ENCODE measurements around the gene EPHA2. TPM values are rescaled to one million over a fixed set of nuclear protein-coding genes. Genes with fewer than 3 reads are reported as not detected.

The EPHA2 gene
- total and polyA plus RNA-seq, 2 experiments from 2014 or later = 7.5 to 51.2 TPM

Other genes starting within 250 kb of the EPHA2 start
- gene ZBTB17, start 180.0 kb downstream of the EPHA2 start, total RNA-seq (2014; rRNA removed; shearing (Covaris generic)) = 21.6 and 26.6 TPM in 2 replicates
- 21.9 and 22.5 TPM in 2 replicates for gene ZBTB17, start 180.0 kb downstream of the EPHA2 start, polyA plus RNA-seq (2016; fragmentation: Nextera tagmentation; extraction: Ambion mirVana)
- 0.43 TPM in 1 of 2 replicates, not detected in the other for gene SRARP, start 151.8 kb downstream of the EPHA2 start, total RNA-seq (2014; rRNA removed; shearing (Covaris generic))
- not detected in 2 replicates for gene SRARP, start 151.8 kb downstream of the EPHA2 start, polyA plus RNA-seq (2016; fragmentation: Nextera tagmentation; extraction: Ambion mirVana)
- gene HSPB7, start 138.0 kb downstream of the EPHA2 start, total RNA-seq (2014; rRNA removed; shearing (Covaris generic)) = not detected in 2 replicates
- gene HSPB7, start 138.0 kb downstream of the EPHA2 start, polyA plus RNA-seq (2016; fragmentation: Nextera tagmentation; extraction: Ambion mirVana) = 0.13 and 0.97 TPM in 2 replicates
- 0.59 TPM in 1 of 2 replicates, not detected in the other for gene CLCNKA, start 134.0 kb downstream of the EPHA2 start, total RNA-seq (2014; rRNA removed; shearing (Covaris generic))
- 0.50 and 0.76 TPM in 2 replicates for gene CLCNKA, start 134.0 kb downstream of the EPHA2 start, polyA plus RNA-seq (2016; fragmentation: Nextera tagmentation; extraction: Ambion mirVana)
- 1.2 and 1.3 TPM in 2 replicates for gene CLCNKB, start 112.3 kb downstream of the EPHA2 start, total RNA-seq (2014; rRNA removed; shearing (Covaris generic))
- gene CLCNKB, start 112.3 kb downstream of the EPHA2 start, polyA plus RNA-seq (2016; fragmentation: Nextera tagmentation; extraction: Ambion mirVana) = 1.6 and 1.9 TPM in 2 replicates
- gene FAM131C, start 82.4 kb downstream of the EPHA2 start, total RNA-seq (2014; rRNA removed; shearing (Covaris generic)) = 0.74 and 1.3 TPM in 2 replicates
- 0.71 and 0.87 TPM in 2 replicates for gene FAM131C, start 82.4 kb downstream of the EPHA2 start, polyA plus RNA-seq (2016; fragmentation: Nextera tagmentation; extraction: Ambion mirVana)
- 37.5 and 46.4 TPM in 2 replicates for gene ARHGEF19, start 56.6 kb upstream of the EPHA2 start, total RNA-seq (2014; rRNA removed; shearing (Covaris generic))
- gene ARHGEF19, start 56.6 kb upstream of the EPHA2 start, polyA plus RNA-seq (2016; fragmentation: Nextera tagmentation; extraction: Ambion mirVana) = 19.5 and 22.5 TPM in 2 replicates
- 1.6 and 1.8 TPM in 2 replicates for gene CPLANE2, start 81.1 kb upstream of the EPHA2 start, total RNA-seq (2014; rRNA removed; shearing (Covaris generic))
- 0.44 and 1.1 TPM in 2 replicates for gene CPLANE2, start 81.1 kb upstream of the EPHA2 start, polyA plus RNA-seq (2016; fragmentation: Nextera tagmentation; extraction: Ambion mirVana)
- gene FBXO42, start 196.4 kb upstream of the EPHA2 start, total RNA-seq (2014; rRNA removed; shearing (Covaris generic)) = 18.1 and 20.7 TPM in 2 replicates
- gene FBXO42, start 196.4 kb upstream of the EPHA2 start, polyA plus RNA-seq (2016; fragmentation: Nextera tagmentation; extraction: Ambion mirVana) = 5.2 and 6.0 TPM in 2 replicates
- gene SZRD1, start 211.2 kb upstream of the EPHA2 start, total RNA-seq (2014; rRNA removed; shearing (Covaris generic)) = 70.9 and 73.9 TPM in 2 replicates
- 32.5 and 33.6 TPM in 2 replicates for gene SZRD1, start 211.2 kb upstream of the EPHA2 start, polyA plus RNA-seq (2016; fragmentation: Nextera tagmentation; extraction: Ambion mirVana)

Data from GM23338 (cell line).